Stimulated activated CD4-positive, alpha-beta T cell treated with anti-CD3 and anti-CD28 coated beads, Interleukin-2, amount 100 ng/mL, for 48 hours (primary cell): ENCODE results near the gene NBPF11.
"Not testable (repeated sequence)": the region's sequence is repeated elsewhere in the genome, so short reads cannot be mapped to it uniquely, and the experiment has no call there.

ENCODE experiments used
- DNase-seq, 2 donors: peaks; one replicate each; pipeline ENCODE4 v3.0.0-alpha.2; 2020

Gene NBPF11, protein sequence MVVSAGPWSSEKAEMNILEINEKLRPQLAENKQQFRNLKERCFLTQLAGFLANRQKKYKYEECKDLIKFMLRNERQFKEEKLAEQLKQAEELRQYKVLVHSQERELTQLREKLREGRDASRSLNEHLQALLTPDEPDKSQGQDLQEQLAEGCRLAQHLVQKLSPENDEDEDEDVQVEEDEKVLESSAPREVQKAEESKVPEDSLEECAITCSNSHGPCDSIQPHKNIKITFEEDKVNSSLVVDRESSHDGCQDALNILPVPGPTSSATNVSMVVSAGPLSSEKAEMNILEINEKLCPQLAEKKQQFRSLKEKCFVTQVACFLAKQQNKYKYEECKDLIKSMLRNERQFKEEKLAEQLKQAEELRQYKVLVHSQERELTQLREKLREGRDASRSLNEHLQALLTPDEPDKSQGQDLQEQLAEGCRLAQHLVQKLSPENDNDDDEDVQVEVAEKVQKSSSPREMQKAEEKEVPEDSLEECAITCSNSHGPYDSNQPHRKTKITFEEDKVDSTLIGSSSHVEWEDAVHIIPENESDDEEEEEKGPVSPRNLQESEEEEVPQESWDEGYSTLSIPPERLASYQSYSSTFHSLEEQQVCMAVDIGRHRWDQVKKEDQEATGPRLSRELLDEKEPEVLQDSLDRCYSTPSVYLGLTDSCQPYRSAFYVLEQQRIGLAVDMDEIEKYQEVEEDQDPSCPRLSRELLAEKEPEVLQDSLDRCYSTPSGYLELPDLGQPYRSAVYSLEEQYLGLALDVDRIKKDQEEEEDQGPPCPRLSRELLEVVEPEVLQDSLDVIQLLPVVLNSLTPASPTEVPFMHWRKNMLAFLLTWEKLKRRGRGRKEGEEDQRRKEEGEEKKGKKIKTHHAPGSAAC

GRCh38 chr1:148151911-148152656 lies at the start of gene NBPF11:
NBPF11 (minus strand) TSS chr1:148152281; CDS start chr1:148127003, 25,278 bp downstream.
- peak; percentile 75 for DNase-seq

DNA sequence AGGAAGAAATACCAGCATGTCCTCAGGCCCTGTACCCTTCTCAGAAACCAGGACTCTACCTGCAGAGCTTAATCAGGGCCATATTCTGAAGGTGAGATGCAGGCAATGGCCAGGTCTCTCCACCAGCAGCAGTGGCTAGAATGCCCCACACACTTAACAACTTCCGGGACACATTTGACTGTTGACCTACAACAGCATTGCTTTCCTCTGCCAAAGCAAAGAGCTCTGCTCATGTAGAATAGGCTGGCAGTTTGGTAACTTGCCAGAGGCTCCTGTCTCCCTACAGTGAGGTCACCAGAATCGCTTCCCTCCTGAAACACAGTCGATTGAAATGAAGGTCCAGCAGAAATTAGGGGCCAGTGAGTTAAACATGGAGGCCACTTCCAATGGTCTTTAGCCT lies 45.3 kb upstream of the NBPF11 start:
- DNase-seq: not testable (repeated sequence)

- DNase-seq: not testable (repeated sequence)
Observed at GRCh38 chr1:148196949-148197348, 44.9 kb upstream of the NBPF11 start.

- DNase-seq: not testable (repeated sequence)
Observed at GRCh38 chr1:148195115-148195514, 43.0 kb upstream of the NBPF11 start.

DNA sequence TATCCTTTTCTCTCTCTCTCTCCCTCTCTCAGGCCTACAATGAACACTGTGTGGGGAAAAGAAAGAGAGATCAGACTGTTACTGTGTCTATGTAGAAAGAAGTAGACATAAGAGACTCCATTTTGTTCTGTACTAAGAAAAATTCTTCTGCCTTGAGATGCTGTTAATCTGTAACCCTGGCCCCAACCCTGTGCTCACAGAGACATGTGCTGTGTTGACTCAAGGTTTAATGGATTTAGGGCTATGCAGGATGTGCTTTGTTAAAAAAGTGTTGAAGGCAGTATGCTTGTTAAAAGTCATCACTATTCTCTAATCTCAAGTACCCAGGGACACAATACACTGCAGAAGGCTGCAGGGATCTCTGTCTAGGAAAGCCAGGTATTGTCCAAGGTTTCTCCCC lies 36.7 kb upstream of the NBPF11 start:
- not testable (repeated sequence) for DNase-seq

- DNase-seq: not testable (repeated sequence)
Observed at GRCh38 chr1:148178682-148179081, 26.6 kb upstream of the NBPF11 start.

DNA sequence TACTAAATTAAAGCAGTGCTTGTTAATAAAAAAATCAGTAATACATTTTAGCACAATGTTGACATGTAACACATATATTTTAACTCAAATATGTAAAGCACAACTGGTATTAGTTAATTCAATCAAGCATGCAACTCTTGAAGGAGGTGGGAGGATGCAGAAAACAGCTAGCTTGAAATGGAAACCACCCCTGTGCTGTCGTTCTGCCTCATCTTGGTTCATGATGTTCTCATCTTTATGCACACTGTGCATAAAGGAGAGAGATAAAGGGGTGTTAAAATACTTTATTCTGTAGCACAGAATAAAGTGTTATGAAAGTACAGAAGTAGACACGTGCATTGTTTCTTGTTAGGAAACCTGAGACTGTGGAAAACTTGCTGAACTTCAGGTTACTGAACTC lies 23.3 kb upstream of the NBPF11 start:
- DNase-seq: not testable (repeated sequence)

GRCh38 chr1:148171995-148172394 lies 19.9 kb upstream of the NBPF11 start:
- not testable (repeated sequence) for DNase-seq

DNA sequence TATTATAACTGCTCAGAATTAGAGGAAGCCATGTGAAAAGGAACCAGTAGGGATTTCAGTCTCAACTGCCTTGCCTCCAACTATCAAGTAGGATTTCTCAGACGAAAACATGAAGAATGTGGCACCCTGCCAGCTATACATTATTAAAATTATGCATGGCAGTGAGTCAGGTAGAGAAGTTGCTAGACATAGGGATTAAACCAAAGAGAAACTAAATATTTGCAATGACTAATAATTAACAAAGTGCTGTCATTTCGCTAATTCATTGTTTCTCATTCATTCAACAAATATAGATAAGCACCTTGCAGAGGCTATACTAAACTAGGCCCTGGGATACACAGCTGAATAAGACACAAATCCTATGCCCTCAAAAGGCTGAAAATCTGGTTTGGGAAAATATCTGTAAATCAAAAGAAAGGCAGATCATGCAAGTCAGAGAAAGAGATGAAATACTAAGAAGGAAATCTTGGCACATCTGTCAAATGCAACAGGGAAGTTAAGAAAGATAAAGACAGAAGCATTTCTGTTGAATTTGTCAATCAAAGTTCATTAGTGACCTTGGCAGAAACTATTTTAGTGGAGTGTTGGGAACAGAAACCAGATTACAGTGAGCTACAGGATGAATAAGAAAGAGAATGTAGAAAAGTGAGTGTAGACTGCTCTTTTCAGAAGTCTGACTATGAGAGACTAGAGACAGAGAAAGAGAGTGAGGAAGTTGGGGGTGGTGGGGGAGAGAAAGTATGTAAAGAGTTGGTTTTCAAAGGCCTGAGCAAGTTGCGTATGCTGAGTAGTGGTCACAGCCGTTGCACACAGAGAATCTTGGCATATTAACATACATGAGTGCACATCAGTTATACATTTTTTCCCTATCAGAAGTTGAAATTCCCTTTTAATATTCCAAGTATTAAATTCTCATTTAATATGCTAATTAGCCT lies 14.7 kb upstream of the NBPF11 start:
- no peak for DNase-seq

DNA sequence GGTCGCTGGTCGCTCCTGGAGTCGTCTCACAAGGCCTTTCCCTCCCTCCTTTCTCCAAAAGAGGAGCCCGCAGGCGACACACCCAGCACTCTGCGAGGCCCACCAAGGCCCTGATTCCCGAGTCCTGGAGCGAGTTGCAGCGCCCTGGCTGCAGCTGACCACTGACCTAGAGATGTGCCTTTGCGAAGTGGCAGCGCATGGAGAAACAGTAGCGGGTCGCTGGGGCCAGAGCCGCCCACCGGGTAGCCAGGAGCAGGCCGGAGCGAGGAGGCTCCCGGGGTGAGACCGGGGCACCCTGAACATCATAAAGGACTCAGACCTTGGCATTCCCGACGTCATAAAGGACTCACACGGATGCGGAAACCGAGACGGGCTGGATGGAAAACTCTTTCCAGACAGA lies 10.3 kb upstream of the NBPF11 start:
- no peak for DNase-seq

- DNase-seq: no peak
Observed at GRCh38 chr1:148161053-148161901, 9.2 kb upstream of the NBPF11 start.

DNA sequence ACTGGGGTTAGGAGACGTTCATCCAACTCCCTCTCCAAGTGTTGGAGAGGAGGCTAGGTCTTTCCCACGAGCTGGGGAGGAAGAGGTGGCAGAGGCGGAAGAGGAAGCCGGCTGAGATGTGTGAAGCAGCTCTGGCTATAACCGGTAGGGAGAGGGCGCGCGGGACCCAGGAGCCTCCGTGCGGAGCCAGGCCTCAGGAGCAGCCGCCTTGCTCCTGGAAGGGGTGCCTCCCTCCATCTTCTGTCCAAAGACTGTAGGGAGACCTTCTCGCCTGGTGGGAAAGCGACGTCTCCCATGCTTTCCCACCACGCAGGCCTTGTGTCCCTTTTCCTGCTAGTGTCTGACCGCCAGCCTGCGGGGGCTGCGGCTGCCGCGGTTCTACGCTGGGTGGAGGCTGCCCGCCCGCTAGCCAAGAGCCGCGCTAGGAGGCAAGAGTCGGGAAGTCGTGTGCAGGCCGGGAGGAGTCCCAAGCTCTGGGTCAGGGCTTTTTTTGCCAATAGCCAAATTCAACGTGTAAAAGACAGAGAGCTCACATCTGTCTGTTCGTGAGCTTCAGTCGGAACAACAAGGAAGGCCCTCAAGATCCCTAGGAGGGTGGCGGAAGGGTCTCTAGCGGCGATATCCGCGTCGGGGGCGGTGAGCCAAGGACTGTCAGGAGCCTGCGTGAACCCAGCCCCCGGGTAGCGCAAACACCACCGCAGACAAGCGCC lies 8.4 kb upstream of the NBPF11 start:
- no peak for DNase-seq

GRCh38 chr1:148160048-148160342 lies 7.9 kb upstream of the NBPF11 start:
- DNase-seq: no peak

- no peak for DNase-seq
Observed at GRCh38 chr1:148158341-148159003, 6.4 kb upstream of the NBPF11 start.

GRCh38 chr1:148157803-148158202 lies 5.7 kb upstream of the NBPF11 start:
- DNase-seq: not testable (repeated sequence)

DNA sequence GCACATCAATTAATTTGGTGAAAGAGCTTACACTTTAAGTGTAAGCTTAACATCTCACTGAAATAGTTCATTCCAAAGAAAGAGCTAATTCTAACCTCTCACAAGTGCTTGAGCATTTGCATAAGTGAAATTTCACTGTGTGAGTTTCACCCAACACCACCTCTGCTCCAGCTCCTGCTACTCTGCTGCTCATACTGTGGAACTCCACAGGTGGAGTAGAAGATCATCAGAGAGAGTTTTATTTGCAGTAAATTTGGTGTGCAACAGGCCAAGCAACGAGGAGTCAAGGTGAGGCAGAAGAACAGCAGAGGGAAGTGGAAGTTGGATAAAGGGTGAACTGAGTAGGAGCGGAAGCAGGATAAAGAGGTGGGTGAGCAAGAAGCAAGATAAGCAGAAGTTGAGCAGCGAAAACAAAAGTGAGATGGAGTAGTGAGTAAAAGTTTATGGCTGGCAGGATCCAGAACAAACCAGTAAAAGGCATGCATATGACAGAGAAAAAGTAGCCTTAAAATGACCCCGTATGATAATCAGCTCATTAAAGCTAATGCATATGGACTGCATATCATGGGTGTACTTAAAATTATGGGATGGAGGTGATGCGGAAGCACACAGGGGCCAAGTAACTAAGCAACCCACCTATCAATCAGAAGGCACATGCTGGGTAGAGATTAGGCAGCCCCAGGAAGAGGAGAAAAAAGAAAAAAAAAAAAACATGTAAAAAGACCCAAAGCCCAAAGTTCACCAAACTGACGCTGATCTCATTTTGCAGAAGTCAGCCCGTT lies 3.6 kb upstream of the NBPF11 start:
- not testable (repeated sequence) for DNase-seq

DNA sequence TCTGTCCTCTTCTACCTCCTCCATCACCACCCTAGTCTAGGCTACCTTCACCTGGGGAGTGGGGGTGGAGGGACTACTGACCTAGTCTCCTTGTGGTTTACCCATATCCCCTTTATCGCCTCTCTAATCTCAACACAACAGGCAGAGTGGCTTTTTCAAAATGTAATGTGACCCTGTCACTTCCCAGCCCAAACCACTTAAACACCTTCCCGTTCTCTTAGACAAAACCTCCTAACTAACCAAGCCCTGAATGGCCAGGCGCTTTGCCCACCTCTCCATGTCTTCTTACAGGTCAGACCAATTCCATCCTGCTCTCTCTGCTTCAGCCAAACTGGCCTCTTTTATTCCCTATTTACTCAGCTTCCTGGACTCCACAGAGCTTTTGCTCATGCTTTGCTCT lies 714 bp upstream of the NBPF11 start:
- not testable (repeated sequence) for DNase-seq

- DNase-seq: not testable (repeated sequence)
Observed at GRCh38 chr1:148151371-148151819, 686 bp downstream of the NBPF11 start.

DNA sequence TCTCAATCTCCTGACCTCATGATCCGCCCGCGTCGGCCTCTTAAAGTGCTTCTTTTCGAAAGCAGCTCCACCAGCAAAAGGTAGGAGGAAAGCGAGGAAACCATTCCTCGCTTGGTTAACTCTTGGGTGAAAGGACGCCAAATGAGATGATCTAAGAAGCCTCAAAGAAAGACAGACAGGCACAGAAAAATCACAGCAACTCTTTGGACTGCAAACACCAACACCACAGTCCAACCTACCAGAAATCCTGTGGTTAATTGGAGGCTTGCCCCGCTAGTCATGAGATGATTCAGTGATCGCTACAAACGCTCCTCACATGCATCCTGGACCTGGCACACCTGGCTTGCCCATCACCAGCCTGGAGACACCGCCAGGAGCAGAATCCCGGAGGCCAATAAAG lies 1.1 kb downstream of the NBPF11 start:
- not testable (repeated sequence) for DNase-seq
